Erythroblast (primary cell): Measurements from ENCODE around the gene SPEM1.
"Not testable (repeated sequence)": the region's sequence is repeated elsewhere in the genome, so short reads cannot be mapped to it uniquely, and the experiment has no call there.

Experiments
- GATA1 ChIP-seq: IDR thresholded peaks from 2 replicates; pipeline ENCODE4 v1.6.1; 2011; ENCODE audit warnings: low read depth, mild to moderate bottlenecking, control low read depth, low read length, moderate library complexity
- POLR2A ChIP-seq: IDR thresholded peaks from 2 replicates; pipeline ENCODE4 v1.6.1; 2011; ENCODE audit warnings: mild to moderate bottlenecking, low read length

- not testable (repeated sequence) for TF ChIP-seq POLR2A, GATA1
Observed at GRCh38 chr17:7469843-7470242, 49.7 kb downstream of the SPEM1 start.
